Testis (tissue), 2 donors: ENCODE measurements around the gene SLC6A9.

Experiments
- POLR2A ChIP-seq: fragments of 450-650 bp; IDR thresholded peaks from one replicate; pipeline ENCODE4 v1.6.1; 2017; ENCODE audit warnings: antibody characterized with exemption, mild to moderate bottlenecking, moderate library complexity
- TF ChIP-seq, protein P1 (sequence below), 3 experiments: fragments of 450-650 bp in 2 of 3; fragments of 200-600 bp in 1 of 3; sonication (generic) in 1 of 3; IDR thresholded peaks; one replicate each; pipeline ENCODE4 v1.5.1; 2016 to 2019; ENCODE audit warnings: antibody characterized with exemption in 3 of 3, mild to moderate bottlenecking in 2 of 3, moderate library complexity in 1 of 3

DNA sequence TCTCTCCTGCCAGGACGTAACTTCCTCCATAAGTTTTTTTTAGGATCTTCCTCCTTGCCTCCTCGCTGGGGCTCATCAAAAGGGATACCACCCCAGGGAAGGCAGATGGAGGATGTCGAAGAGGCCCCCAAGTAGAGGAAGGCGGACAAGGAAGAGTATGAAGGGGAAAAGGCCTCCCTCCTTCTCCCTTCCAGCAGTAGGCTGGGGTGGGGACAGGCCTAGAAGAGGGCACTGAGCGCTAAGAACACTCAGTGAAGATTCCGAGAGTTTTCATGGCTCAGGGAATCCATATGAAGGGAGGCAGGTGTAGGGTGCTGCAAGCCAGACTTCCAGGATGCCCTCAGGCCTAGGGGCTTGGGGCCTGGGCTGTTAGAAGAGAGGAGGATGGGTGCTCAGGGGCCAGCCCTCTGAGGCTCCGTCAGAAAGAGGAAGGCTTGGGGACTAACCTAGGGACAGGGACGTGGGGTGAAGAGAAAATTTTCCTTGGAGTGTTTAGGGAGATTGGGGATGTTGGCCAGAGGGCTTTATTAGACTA, 1.8 kb upstream of the SLC6A9 start:
- TF ChIP-seq POLR2A: no peak
- TF ChIP-seq, protein P1, sequence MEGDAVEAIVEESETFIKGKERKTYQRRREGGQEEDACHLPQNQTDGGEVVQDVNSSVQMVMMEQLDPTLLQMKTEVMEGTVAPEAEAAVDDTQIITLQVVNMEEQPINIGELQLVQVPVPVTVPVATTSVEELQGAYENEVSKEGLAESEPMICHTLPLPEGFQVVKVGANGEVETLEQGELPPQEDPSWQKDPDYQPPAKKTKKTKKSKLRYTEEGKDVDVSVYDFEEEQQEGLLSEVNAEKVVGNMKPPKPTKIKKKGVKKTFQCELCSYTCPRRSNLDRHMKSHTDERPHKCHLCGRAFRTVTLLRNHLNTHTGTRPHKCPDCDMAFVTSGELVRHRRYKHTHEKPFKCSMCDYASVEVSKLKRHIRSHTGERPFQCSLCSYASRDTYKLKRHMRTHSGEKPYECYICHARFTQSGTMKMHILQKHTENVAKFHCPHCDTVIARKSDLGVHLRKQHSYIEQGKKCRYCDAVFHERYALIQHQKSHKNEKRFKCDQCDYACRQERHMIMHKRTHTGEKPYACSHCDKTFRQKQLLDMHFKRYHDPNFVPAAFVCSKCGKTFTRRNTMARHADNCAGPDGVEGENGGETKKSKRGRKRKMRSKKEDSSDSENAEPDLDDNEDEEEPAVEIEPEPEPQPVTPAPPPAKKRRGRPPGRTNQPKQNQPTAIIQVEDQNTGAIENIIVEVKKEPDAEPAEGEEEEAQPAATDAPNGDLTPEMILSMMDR (IDR thresholded peaks at IDR 0.05): no peak
